SK-N-MC (cell line): Measurements from ENCODE around the gene FBXO41.

Experiments
- FOXP2 ChIP-seq: optimal IDR thresholded peaks from 2 replicates; pipeline ENCODE3; 2011; ENCODE audit warnings: mild to moderate bottlenecking, moderate library complexity; ENCODE audit not compliant: insufficient read depth; ENCODE audit errors: extremely low read length, control extremely low read depth
- POLR2AphosphoS5 ChIP-seq: IDR thresholded peaks from 2 replicates; pipeline ENCODE4 v1.6.1; 2012; ENCODE audit warnings: mild to moderate bottlenecking, low read depth, low read length, borderline replicate concordance

DNA sequence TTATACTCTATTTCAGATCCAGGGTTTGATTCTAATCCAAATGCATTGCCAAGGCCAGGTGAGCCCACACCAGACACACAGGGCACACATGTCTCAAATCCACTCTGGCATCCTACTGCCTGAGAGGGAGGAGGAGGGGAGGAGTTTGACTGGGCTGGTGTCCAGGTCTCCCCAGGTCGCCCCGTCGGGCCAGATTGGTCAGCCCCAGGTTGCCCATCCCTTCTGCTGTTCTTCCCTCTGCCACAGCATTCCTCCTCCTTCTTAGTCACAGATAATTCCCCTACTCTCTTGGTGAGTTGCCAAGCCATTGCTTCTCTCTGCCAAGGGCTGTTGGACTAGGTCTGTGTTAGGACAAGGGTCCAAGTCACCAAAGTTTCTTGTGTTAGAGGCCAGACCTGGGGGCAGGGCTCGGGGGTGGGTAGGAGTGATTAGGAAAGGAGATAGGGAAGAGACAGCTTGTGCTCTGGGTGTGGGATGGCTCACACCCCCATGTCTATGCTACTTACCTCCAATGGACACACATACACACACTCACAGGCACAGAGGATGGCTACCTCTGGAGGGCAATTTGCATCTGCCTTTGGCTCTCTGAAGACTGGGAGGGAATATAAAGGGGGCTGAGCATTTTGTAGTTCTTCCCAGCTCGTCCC lies 11.6 kb upstream of the FBXO41 start:
- no peak for TF ChIP-seq FOXP2
- no peak for TF ChIP-seq POLR2AphosphoS5
